PC-9 (cell line): ENCODE results near the gene MIA.

Source experiments
- CTCF ChIP-seq: fragments of 200-600 bp; sonication (generic); conservative IDR thresholded peaks from 2 replicates; pipeline ENCODE4 v1.6.1; 2017; ENCODE audit warnings: mixed run types, antibody characterized with exemption, mild to moderate bottlenecking, moderate library complexity
- EZH2 ChIP-seq: fragments of 200-600 bp; sonication (generic); IDR thresholded peaks from 2 replicates; pipeline ENCODE4 v1.8.0; 2017; ENCODE audit warnings: antibody characterized with exemption, low read depth

- TF ChIP-seq EZH2 (no peak), CTCF (no peak)
These were observed 24.4 kb downstream of the MIA start for GRCh38 chr19:40799558-40800338.
